Lower leg skin (tissue), 3 donors: ENCODE results near the gene CXorf65.

Experiments used
- CTCF ChIP-seq, 3 donors: fragments of 450-650 bp; IDR thresholded peaks; one replicate each; pipeline ENCODE4 v1.5.1; 2016; ENCODE audit warnings: antibody characterized with exemption in 3 of 3, mild to moderate bottlenecking in 3 of 3, moderate library complexity in 2 of 3
- POLR2A ChIP-seq, 2 donors: fragments of 450-650 bp; IDR thresholded peaks; one replicate each; pipeline ENCODE4 v1.6.1; 2016 to 2017; ENCODE audit warnings: antibody characterized with exemption in 2 of 2, mild to moderate bottlenecking in 1 of 2, moderate library complexity in 1 of 2

DNA sequence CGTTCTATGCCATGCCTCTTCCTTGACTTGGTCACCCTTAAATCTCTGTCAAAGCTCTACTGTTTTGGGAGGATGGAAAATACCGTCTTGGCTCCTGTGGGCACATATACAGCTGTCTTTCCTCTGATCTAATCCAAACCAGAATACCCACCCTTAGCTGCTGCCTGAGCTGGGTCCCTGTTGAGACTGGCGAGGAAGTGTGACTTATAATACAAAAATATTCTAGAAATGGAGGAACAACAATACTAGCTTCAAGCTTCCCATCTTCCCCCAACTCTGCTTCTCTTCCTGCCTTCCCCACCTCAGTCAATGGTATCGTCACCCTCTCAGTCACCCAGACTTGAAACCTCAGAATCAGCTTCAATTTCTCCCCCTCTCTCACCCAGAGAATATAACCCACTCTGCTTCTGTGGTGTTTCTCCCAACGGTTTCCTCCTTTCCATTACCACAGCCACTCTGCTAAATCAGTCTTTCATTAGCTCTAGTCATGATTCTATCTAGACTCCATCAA, 5.4 kb upstream of the CXorf65 start:
- no peak for TF ChIP-seq POLR2A (IDR thresholded peaks at IDR 0.05)
- TF ChIP-seq CTCF (IDR thresholded peaks at IDR 0.05), result no peak
